A673 (cell line): ENCODE measurements around the gene KRT27. TPM values are rescaled to one million over a fixed set of nuclear protein-coding genes. Genes with fewer than 3 reads are reported as not detected.

ENCODE experiments used
- BruUV-seq: library from RNA; stranded (reverse); fragments of 400-500 nt; replicated peaks from 2 replicates; lab custom pipeline; 2021; lab: Mats Ljungman, UMichigan
- CTCF ChIA-PET: fragments of 300-600 bp; sonication (Branson Sonifier 250); formaldehyde crosslinking; loops from one replicate; lab custom pipeline; 2022; ENCODE audit warnings: antibody characterized with exemption; lab: Charles Lee
- POLR2A ChIA-PET: fragments of 300-600 bp; sonication (Branson Sonifier 250); formaldehyde crosslinking; loops from one replicate; lab custom pipeline; 2022; ENCODE audit warnings: antibody characterized with exemption; ENCODE audit not compliant: low non-redundant PET; lab: Charles Lee
- DNase-seq: peaks from one replicate; pipeline ENCODE4 v3.0.0-alpha.2; 2015; ENCODE audit warnings: low spot score
- H3K27ac ChIP-seq: fragments of 200-600 bp; sonication (generic); 2 replicates; pipeline ENCODE4 v1.5.1; 2016; ENCODE audit warnings: mixed run types, low read depth, mild to moderate bottlenecking, mixed read lengths, antibody characterized with exemption, low read length; ENCODE audit not compliant: poor library complexity, severe bottlenecking
- H3K27me3 ChIP-seq: fragments of 200-600 bp; sonication (generic); replicated peaks from 2 replicates; pipeline ENCODE4 v1.6.1; 2017; ENCODE audit warnings: mixed run types, low read depth, mild to moderate bottlenecking, mixed read lengths, antibody characterized with exemption, low read length; ENCODE audit not compliant: insufficient read depth, poor library complexity
- H3K36me3 ChIP-seq: fragments of 200-600 bp; sonication (generic); 2 replicates; pipeline ENCODE4 v1.6.1; 2016; ENCODE audit warnings: mixed run types, mild to moderate bottlenecking, mixed read lengths, antibody characterized with exemption, low read length; ENCODE audit not compliant: insufficient read depth, poor library complexity, severe bottlenecking
- H3K4me1 ChIP-seq: fragments of 200-600 bp; sonication (generic); 2 replicates; pipeline ENCODE4 v1.6.1; 2017; ENCODE audit warnings: mixed run types, mild to moderate bottlenecking, mixed read lengths, antibody characterized with exemption, low read length; ENCODE audit not compliant: insufficient read depth, poor library complexity, severe bottlenecking
- H3K4me3 ChIP-seq: fragments of 200-600 bp; sonication (generic); 2 replicates; pipeline ENCODE4 v1.5.1; 2016; ENCODE audit warnings: low read depth, mixed run types, mild to moderate bottlenecking, mixed read lengths, low read length; ENCODE audit not compliant: poor library complexity, severe bottlenecking
- H3K9me3 ChIP-seq: fragments of 200-600 bp; sonication (generic); 2 replicates; pipeline ENCODE4 v1.6.1; 2016; ENCODE audit warnings: mixed run types, low read depth, mild to moderate bottlenecking, mixed read lengths, antibody characterized with exemption, low read length; ENCODE audit not compliant: poor library complexity, severe bottlenecking
- CTCF ChIP-seq: fragments of 300-800, 200-600 bp; sonication (generic); conservative IDR thresholded peaks from 2 replicates; pipeline ENCODE4 v1.5.1; 2017; ENCODE audit warnings: low read depth, mild to moderate bottlenecking, antibody characterized with exemption, low read length, moderate library complexity, mixed read lengths
- EZH2 ChIP-seq: fragments of 200-600 bp; sonication (generic); IDR thresholded peaks from 2 replicates; pipeline ENCODE4 v1.6.1; 2017; ENCODE audit warnings: borderline replicate concordance, low read depth, mild to moderate bottlenecking, mixed read lengths, antibody characterized with exemption, low read length; ENCODE audit not compliant: poor library complexity, severe bottlenecking
- intact Hi-C: fragments of 100-400 bp; cut with micrococcal nuclease; formaldehyde crosslinking; loops from one replicate; pipeline ENCODE4 v1.10.0; 2022; ENCODE audit not compliant: unreplicated experiment
- total RNA-seq: library from RNA; stranded (reverse); gene quantifications from 2 replicates; pipeline ENCODE4 v1.2.3, GENCODE V29; 2021

The KRT27 gene
- total RNA-seq, 1 experiment from 2014 or later = not detected

GRCh38 chr17:40822132-40822812, 39.9 kb upstream of the KRT27 start, which contains the start of gene KRT10:
Gene KRT10 (minus strand): TSS chr17:40822614. CDS start chr17:40822585, 29 bp downstream.
- ChIA-PET CTCF (no interaction called here), POLR2A (no interaction called here)
- H3K27me3 ChIP-seq = no peaks in the 10 kb centered on the region
- no peaks in the 10 kb centered on the region for H3K9me3 ChIP-seq
- H3K4me1 ChIP-seq = peaks cover 4% of the 10 kb centered on the region
- no TSS peak for BruUV-seq
- H3K27ac ChIP-seq = no peak within 1 kb of the TSS
- DNase-seq = no peak
- no peak within 1 kb of the TSS for H3K4me3 ChIP-seq
- TF ChIP-seq CTCF (no peak), EZH2 (no peak)
- intact Hi-C loops = no loop called here
- H3K36me3 ChIP-seq = peaks cover under 1% of the 10 kb centered on the region

- no peaks in the 10 kb centered on the region for H3K9me3 ChIP-seq
- H3K27me3 ChIP-seq = no peaks in the 10 kb centered on the region
- no peak for DNase-seq
- intact Hi-C loops = no loop called here
- CTCF ChIA-PET = no interaction called here
- POLR2A ChIA-PET = no interaction called here
- BruUV-seq = no TSS peak
- no peak overlapping the region for H3K27ac ChIP-seq
- H3K4me3 ChIP-seq = no peak overlapping the region
- peaks cover 3% of the 10 kb centered on the region for H3K36me3 ChIP-seq
- no peak for TF ChIP-seq EZH2
- TF ChIP-seq CTCF = no peak
- no peaks in the 10 kb centered on the region for H3K4me1 ChIP-seq
Measured at GRCh38 chr17:40821536-40821935, 39.2 kb upstream of the KRT27 start.

GRCh38 chr17:40820228-40820838, 38.0 kb upstream of the KRT27 start:
- ChIA-PET CTCF (no interaction called here), POLR2A (no interaction called here)
- no peaks in the 10 kb centered on the region for H3K4me1 ChIP-seq
- TF ChIP-seq EZH2 = no peak
- TF ChIP-seq CTCF = no peak
- H3K9me3 ChIP-seq = no peaks in the 10 kb centered on the region
- no peaks in the 10 kb centered on the region for H3K27me3 ChIP-seq
- intact Hi-C loops = no loop called here
- peak overlapping the region; percentile 87 for H3K27ac ChIP-seq
- H3K36me3 ChIP-seq = peaks cover 3% of the 10 kb centered on the region
- BruUV-seq = no TSS peak
- no peak for DNase-seq
- peak overlapping the region; percentile 64 for H3K4me3 ChIP-seq
